ENCODE results near the gene PPM1M.
"Not testable (repeated sequence)": the region's sequence is repeated elsewhere in the genome, so short reads cannot be mapped to it uniquely, and the experiment has no call there.

Gene PPM1M

GRCh38 chr3:52248165-52248541 is 2.6 kb downstream of the PPM1M start:
- DNase-seq: no peak

- DNase-seq: no peak
These were observed 3.4 kb downstream of the PPM1M start for GRCh38 chr3:52248816-52249547.

- no peak for DNase-seq
These were observed 4.1 kb downstream of the PPM1M start for GRCh38 chr3:52249683-52250082.

- no peak for DNase-seq
These were observed 4.6 kb downstream of the PPM1M start for GRCh38 chr3:52250122-52250521.

GRCh38 chr3:52253314-52254304 is 8.1 kb downstream of the PPM1M start:
- DNase-seq: peak; percentile 78

- DNase-seq: no peak
These were observed 9.0 kb downstream of the PPM1M start for GRCh38 chr3:52254608-52255007.

GRCh38 chr3:52256159-52256558 is 10.6 kb downstream of the PPM1M start:
- DNase-seq: no peak

- no peak for DNase-seq
These were observed 11.1 kb downstream of the PPM1M start for GRCh38 chr3:52256622-52257021.

GRCh38 chr3:52257911-52258310 is 12.4 kb downstream of the PPM1M start:
- no peak for DNase-seq

GRCh38 chr3:52259035-52259434 is 13.5 kb downstream of the PPM1M start:
- no peak for DNase-seq

- DNase-seq: no peak
These were observed 13.9 kb downstream of the PPM1M start for GRCh38 chr3:52259448-52259847.

- no peak for DNase-seq
These were observed 16.9 kb downstream of the PPM1M start for GRCh38 chr3:52262447-52262846.

- no peak for DNase-seq
These were observed 19.8 kb downstream of the PPM1M start for GRCh38 chr3:52265387-52265786.

GRCh38 chr3:52268036-52268435 is 22.5 kb downstream of the PPM1M start:
- no peak for DNase-seq

GRCh38 chr3:52269776-52270175 is 24.2 kb downstream of the PPM1M start:
- no peak for DNase-seq

GRCh38 chr3:52270252-52270754 is 24.7 kb downstream of the PPM1M start:
- no peak for DNase-seq

GRCh38 chr3:52272172-52272571 is 26.6 kb downstream of the PPM1M start:
- not testable (repeated sequence) for DNase-seq

- no peak for DNase-seq
These were observed 27.3 kb downstream of the PPM1M start for GRCh38 chr3:52272831-52273230.

- DNase-seq: not testable (repeated sequence)
These were observed 29.2 kb downstream of the PPM1M start for GRCh38 chr3:52274781-52275180.

- peak; percentile 69 for DNase-seq
These were observed 31.8 kb downstream of the PPM1M start for GRCh38 chr3:52277071-52277964.

- no peak for DNase-seq
These were observed 32.5 kb downstream of the PPM1M start for GRCh38 chr3:52277972-52278509.

GRCh38 chr3:52278510-52279069 is 33.0 kb downstream of the PPM1M start, which contains the start of gene WDR82:
WDR82 (minus strand) TSS chr3:52278649; CDS start chr3:52278361, 288 bp downstream.
- DNase-seq: peak; percentile 97
